DOHH2 (cell line): ENCODE measurements around the gene IRF4.

Experiments
- CTCF ChIP-seq: fragments of 200-600 bp; sonication (generic); IDR thresholded peaks from one replicate; pipeline ENCODE4 v1.5.1; 2014; ENCODE audit warnings: antibody characterized with exemption, mild to moderate bottlenecking, low read depth, low read length; ENCODE audit not compliant: poor library complexity, severe bottlenecking
- EZH2phosphoT487 ChIP-seq: fragments of 200-600 bp; sonication (generic); IDR thresholded peaks from 2 replicates; pipeline ENCODE4 v1.6.1; 2017; ENCODE audit warnings: borderline replicate concordance, mild to moderate bottlenecking, antibody characterized with exemption, low read length, moderate library complexity, mixed read lengths

- TF ChIP-seq CTCF (no peak), EZH2phosphoT487 (no peak)
These were observed 44.1 kb downstream of the IRF4 start for GRCh38 chr6:435441-436307.
